GM23248 (cell line): ENCODE results near the gene FGGY.

Experiments used
- EZH2 ChIP-seq: fragments of 200-600 bp; sonication (generic); IDR thresholded peaks from 2 replicates; pipeline ENCODE4 v1.6.1; 2018; ENCODE audit warnings: antibody characterized with exemption, mild to moderate bottlenecking; ENCODE audit not compliant: insufficient read depth, poor library complexity, severe bottlenecking
- EZH2phosphoT487 ChIP-seq: fragments of 200-600 bp; sonication (generic); IDR thresholded peaks from 2 replicates; pipeline ENCODE4 v1.6.1; 2018; ENCODE audit warnings: antibody characterized with exemption, moderate library complexity, mild to moderate bottlenecking, low read depth; ENCODE audit not compliant: insufficient read depth

DNA sequence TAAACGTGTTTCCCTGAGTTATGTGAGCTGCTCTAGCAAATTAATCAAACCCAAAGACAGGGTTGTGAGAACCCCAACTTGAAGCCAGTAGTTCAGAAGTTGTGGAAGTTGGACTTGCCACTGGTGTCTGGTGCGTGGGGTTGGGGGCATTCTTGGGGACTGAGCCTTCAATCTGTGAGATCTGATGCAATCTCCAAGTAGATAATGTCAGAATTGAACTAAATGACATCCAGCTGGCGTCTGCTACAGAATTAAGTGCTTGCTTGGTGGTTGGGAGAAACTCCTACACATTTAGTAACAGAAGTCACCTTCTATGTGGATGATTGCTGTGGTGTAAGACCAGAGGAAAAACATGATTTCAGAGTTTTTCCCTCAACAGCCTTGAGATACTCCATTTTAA is 207.4 kb downstream of the FGGY start:
- TF ChIP-seq EZH2 (no peak), EZH2phosphoT487 (no peak)
